Smooth muscle cell (in vitro differentiated cells): Measurements from ENCODE around the gene PLEKHG7. TPM values are rescaled to one million over a fixed set of nuclear protein-coding genes. Genes with fewer than 3 reads are reported as not detected.
"Not testable (repeated sequence)": the region's sequence is repeated elsewhere in the genome, so short reads cannot be mapped to it uniquely, and the experiment has no call there.

Source experiments
- DNase-seq: peaks from one replicate; lab custom pipeline; 2025; ENCODE audit not compliant: unreplicated experiment; lab: John Stamatoyannopoulos, UW
- H2AFZ ChIP-seq: fragments of 200-600 bp; sonication (generic); 2 replicates; pipeline ENCODE4 v1.6.0; 2016; ENCODE audit warnings: antibody characterized with exemption, low read depth, mild to moderate bottlenecking
- H3F3A ChIP-seq: fragments of 200-600 bp; sonication (generic); 2 replicates; pipeline ENCODE4 v1.6.0; 2017; ENCODE audit warnings: antibody characterized with exemption, low read depth
- H3K27ac ChIP-seq: fragments of 200-600 bp; sonication (generic); 2 replicates; pipeline ENCODE4 v1.5.1; 2016; ENCODE audit warnings: low read depth, mild to moderate bottlenecking
- H3K27me3 ChIP-seq: fragments of 200-600 bp; sonication (generic); 2 replicates; pipeline ENCODE4 v1.6.1; 2016; ENCODE audit warnings: low read depth, mild to moderate bottlenecking
- H3K36me3 ChIP-seq: fragments of 200-600 bp; sonication (generic); 2 replicates; pipeline ENCODE4 v1.5.1; 2016; ENCODE audit warnings: low read depth
- H3K4me1 ChIP-seq: fragments of 200-600 bp; sonication (generic); 2 replicates; pipeline ENCODE4 v1.5.1; 2016; ENCODE audit warnings: low read depth
- H3K4me2 ChIP-seq: fragments of 200-600 bp; sonication (generic); 2 replicates; pipeline ENCODE4 v1.6.0; 2016; ENCODE audit warnings: mild to moderate bottlenecking
- H3K4me3 ChIP-seq: fragments of 200-600 bp; sonication (generic); 2 replicates; pipeline ENCODE4 v1.5.1; 2016; ENCODE audit warnings: mild to moderate bottlenecking
- H3K79me2 ChIP-seq: fragments of 200-600 bp; sonication (generic); 2 replicates; pipeline ENCODE4 v1.6.0; 2016; ENCODE audit warnings: low read depth, mild to moderate bottlenecking
- H3K9ac ChIP-seq: fragments of 200-600 bp; sonication (generic); 2 replicates; pipeline ENCODE4 v1.6.0; 2016; ENCODE audit warnings: low read depth
- H3K9me3 ChIP-seq: fragments of 200-600 bp; sonication (generic); replicated peaks from 2 replicates; pipeline ENCODE4 v1.5.1; 2016; ENCODE audit warnings: low read depth
- H4K20me1 ChIP-seq: fragments of 200-600 bp; sonication (generic); 2 replicates; pipeline ENCODE4 v1.6.0; 2016; ENCODE audit warnings: low read depth
- CTCF ChIP-seq: fragments of 200-600 bp; sonication (generic); IDR thresholded peaks from 2 replicates; pipeline ENCODE4 v1.5.1; 2017; ENCODE audit warnings: borderline replicate concordance, mild to moderate bottlenecking, antibody characterized with exemption; ENCODE audit not compliant: insufficient read depth, poor library complexity, severe bottlenecking
- WGBS: methylation state at CpG from one replicate; pipeline ENCODE4 v1.1.7; 2016; ENCODE audit warnings: low lambda C conversion rate; 5-methylcytosine and 5-hydroxymethylcytosine counted together
- polyA plus RNA-seq: library from polyadenylated mRNA; unstranded; fragments of >200 nt; fragmentation: Nextera tagmentation; extraction: Ambion mirVana; gene quantifications from 2 replicates; pipeline ENCODE4 v1.2.1, GENCODE V29; 2016
- total RNA-seq: library from RNA; depleted of rRNA; stranded (reverse); fragments of >200 nt; gene quantifications from 2 replicates; pipeline ENCODE4 v1.2.3, GENCODE V29; 2014

Gene PLEKHG7
- total and polyA plus RNA-seq, 2 experiments from 2014 or later: not detected

GRCh38 chr12:92665496-92665895, 37.3 kb upstream of the PLEKHG7 start:
- Histone ChIP-seq H3K79me2 (no peaks in the 10 kb centered on the region), H3K27me3 (peaks cover 5% of the 10 kb centered on the region), H3F3A (no peaks in the 10 kb centered on the region), H3K4me2 (no peak overlapping the region), H4K20me1 (no peaks in the 10 kb centered on the region), H3K9ac (no peak overlapping the region), H3K36me3 (no peaks in the 10 kb centered on the region), H3K4me1 (no peaks in the 10 kb centered on the region), H2AFZ (no peak overlapping the region), H3K9me3 (no peaks in the 10 kb centered on the region), H3K4me3 (no peak overlapping the region), H3K27ac (no peak overlapping the region)
- no peak for DNase-seq
- 96% methylated on average over 2 of the region's 2 CpGs for WGBS
- no peak for TF ChIP-seq CTCF

GRCh38 chr12:92668739-92669138, 34.0 kb upstream of the PLEKHG7 start:
- TF ChIP-seq CTCF: no peak
- Histone ChIP-seq H3K79me2 (no peaks in the 10 kb centered on the region), H2AFZ (no peak overlapping the region), H3K4me2 (no peak overlapping the region), H3K4me1 (no peaks in the 10 kb centered on the region), H3K4me3 (no peak overlapping the region), H3K36me3 (no peaks in the 10 kb centered on the region), H3F3A (no peaks in the 10 kb centered on the region), H3K27ac (no peak overlapping the region), H3K9ac (no peak overlapping the region), H4K20me1 (no peaks in the 10 kb centered on the region), H3K9me3 (no peaks in the 10 kb centered on the region), H3K27me3 (peaks cover 5% of the 10 kb centered on the region)
- no peak for DNase-seq

- H3K9me3 ChIP-seq, H3K27me3 ChIP-seq, DNase-seq, H3K9ac ChIP-seq, H3K79me2 ChIP-seq, H2AFZ ChIP-seq, H3K4me1 ChIP-seq, H3F3A ChIP-seq, H3K36me3 ChIP-seq, H3K4me3 ChIP-seq, H3K4me2 ChIP-seq, H4K20me1 ChIP-seq, H3K27ac ChIP-seq: not testable (repeated sequence)
- 98% methylated on average over 6 of the region's 11 CpGs for WGBS
Measured at GRCh38 chr12:92671524-92671923, 31.3 kb upstream of the PLEKHG7 start.

GRCh38 chr12:92673756-92674155, 29.0 kb upstream of the PLEKHG7 start:
- Histone ChIP-seq H3F3A (no peaks in the 10 kb centered on the region), H3K9me3 (no peaks in the 10 kb centered on the region), H3K79me2 (no peaks in the 10 kb centered on the region), H3K36me3 (no peaks in the 10 kb centered on the region), H4K20me1 (no peaks in the 10 kb centered on the region), H3K27ac (no peak overlapping the region), H2AFZ (no peak overlapping the region), H3K27me3 (no peaks in the 10 kb centered on the region), H3K4me1 (no peaks in the 10 kb centered on the region), H3K4me2 (no peak overlapping the region), H3K4me3 (no peak overlapping the region), H3K9ac (no peak overlapping the region)
- 76% methylated on average over 3 of the region's 3 CpGs for WGBS
- no peak for TF ChIP-seq CTCF
- no peak for DNase-seq
